SH-SY5Y (cell line): ENCODE data around the gene SIGLEC7.

Source experiments
- GATA2 ChIP-seq: IDR thresholded peaks from 2 replicates; pipeline ENCODE4 v1.6.1; 2011; ENCODE audit warnings: mild to moderate bottlenecking, low read depth, low read length
- GATA3 ChIP-seq: IDR thresholded peaks from 2 replicates; pipeline ENCODE4 v1.6.1; 2011; ENCODE audit warnings: low read depth, mild to moderate bottlenecking, low read length, moderate library complexity

- TF ChIP-seq GATA2 (no peak), GATA3 (no peak)
Measured at GRCh38 chr19:51124729-51125128, 17.4 kb upstream of the SIGLEC7 start, which contains the start of gene SIGLEC9.
